Subcutaneous adipose tissue (tissue), 4 donors: ENCODE results near the gene GNG2. TPM values are rescaled to one million over a fixed set of nuclear protein-coding genes. Genes with fewer than 3 reads are reported as not detected.

ENCODE experiments used
- total RNA-seq, 4 donors: library from RNA; depleted of rRNA; stranded (reverse); fragments of >200 nt; gene quantifications; one replicate each; pipeline ENCODE4 v1.1.0, GENCODE V29; 2016
- TF ChIP-seq, protein P1 (sequence below): fragments of 450-650 bp; IDR thresholded peaks from one replicate; pipeline ENCODE4 v1.5.1; 2016; ENCODE audit warnings: low read depth, mild to moderate bottlenecking, control low read depth, antibody characterized with exemption, moderate library complexity

Gene GNG2
- total RNA-seq, 4 donors from 2014 or later: 54.8 to 130 (median 102) TPM

DNA sequence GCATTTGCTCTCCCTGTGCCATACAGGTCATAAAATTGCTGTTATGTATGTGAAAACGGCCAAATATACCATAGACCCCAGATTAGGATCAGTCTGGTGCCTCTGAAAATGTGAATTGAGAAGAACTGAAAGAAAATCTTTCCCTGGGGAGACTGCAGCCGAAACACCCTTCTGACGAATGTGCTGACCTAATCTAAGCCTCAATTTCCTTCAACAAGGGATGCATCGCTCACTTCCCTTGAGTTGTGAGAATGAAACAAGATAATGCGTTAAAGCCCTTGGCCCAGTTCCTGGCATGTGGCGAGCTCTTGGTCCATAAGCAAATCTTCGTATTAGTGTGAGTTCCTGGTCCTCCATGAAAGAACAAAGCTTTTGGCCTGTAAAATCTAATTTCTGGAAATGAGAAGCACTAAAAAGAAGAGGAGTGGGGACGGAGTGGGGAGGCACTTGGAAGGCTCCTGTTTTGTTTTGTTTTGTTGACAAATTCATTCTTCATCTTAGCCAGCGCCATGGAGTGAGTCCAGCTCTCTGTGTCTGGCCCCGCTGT, 79.4 kb downstream of the GNG2 start:
- TF ChIP-seq, protein P1, sequence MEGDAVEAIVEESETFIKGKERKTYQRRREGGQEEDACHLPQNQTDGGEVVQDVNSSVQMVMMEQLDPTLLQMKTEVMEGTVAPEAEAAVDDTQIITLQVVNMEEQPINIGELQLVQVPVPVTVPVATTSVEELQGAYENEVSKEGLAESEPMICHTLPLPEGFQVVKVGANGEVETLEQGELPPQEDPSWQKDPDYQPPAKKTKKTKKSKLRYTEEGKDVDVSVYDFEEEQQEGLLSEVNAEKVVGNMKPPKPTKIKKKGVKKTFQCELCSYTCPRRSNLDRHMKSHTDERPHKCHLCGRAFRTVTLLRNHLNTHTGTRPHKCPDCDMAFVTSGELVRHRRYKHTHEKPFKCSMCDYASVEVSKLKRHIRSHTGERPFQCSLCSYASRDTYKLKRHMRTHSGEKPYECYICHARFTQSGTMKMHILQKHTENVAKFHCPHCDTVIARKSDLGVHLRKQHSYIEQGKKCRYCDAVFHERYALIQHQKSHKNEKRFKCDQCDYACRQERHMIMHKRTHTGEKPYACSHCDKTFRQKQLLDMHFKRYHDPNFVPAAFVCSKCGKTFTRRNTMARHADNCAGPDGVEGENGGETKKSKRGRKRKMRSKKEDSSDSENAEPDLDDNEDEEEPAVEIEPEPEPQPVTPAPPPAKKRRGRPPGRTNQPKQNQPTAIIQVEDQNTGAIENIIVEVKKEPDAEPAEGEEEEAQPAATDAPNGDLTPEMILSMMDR: no peak

DNA sequence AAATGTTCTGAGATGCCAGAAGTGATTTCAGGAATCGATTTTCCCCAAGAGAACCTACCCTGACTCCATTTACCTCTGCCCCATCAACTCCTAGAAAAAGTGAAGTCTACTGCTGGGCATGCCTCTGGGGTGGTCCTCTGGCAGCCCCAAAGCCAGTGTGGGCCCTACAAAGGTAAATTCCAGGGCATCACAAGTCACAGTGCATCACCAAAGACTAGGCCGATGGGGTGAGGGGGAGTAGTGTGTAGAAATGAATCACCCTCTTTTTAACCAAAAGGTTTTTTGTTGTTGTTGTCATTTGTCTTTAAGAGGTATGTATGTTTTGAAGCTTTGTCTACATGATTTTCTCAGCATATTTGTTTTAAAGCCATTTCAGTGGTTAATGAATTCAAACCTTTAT, 82.6 kb downstream of the GNG2 start:
- TF ChIP-seq, protein P1: no peak

DNA sequence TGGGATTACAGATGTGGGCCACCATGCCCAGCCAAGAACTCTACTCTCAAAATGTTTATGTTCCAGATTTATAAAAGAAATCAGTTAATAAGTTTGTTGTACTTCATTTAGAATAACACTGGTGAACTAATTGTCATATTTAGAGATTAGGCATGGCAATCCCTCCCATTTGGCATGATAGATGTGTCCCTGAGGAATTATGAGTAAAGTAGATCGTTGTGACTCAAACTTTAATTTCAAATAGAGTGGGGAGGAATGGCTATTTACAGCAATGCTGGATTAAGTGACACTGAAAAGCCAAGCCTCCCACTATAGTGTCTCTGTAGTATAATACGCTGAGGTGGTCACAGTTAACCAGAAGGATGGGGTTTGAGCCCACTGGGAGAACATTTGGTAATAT, 89.6 kb downstream of the GNG2 start:
- TF ChIP-seq, protein P1: no peak

DNA sequence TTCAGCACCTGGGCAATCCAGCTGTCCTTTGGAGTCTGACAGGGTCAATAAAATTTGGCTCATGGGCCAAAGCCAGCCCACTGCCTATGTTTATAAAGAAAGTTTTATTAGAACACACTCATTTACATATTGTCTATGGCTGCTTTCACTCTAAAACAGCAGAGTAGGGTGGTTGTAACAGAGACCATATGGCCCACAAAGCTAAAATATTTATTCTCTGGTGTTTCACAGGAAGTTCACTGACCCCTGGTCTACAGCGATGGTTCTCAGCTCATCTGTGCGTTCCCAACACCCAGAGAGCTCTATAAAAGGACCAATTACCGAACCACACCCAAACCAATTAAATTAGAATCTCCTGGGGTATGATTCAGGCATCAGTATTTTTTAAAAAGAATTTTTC, 91.2 kb downstream of the GNG2 start:
- TF ChIP-seq, protein P1: no peak

DNA sequence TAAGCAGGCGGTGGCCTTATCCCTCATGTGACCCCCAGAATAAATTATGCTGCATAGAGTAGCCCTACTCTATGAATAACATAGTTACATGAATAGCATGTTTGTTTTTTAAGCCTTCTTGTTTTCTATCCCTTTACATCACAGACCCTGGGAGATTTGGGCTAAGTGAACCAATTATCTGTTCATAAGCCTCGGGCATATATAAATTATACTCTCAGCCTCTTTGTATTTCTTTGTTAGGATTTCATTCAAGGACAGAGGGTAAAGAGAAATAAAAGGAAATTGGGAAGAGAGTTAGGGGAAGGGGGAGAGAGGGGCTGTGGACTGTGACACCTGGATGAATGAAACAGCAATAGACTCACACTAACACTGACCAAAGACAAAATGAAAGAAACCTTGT, 93.6 kb downstream of the GNG2 start:
- TF ChIP-seq, protein P1: no peak

DNA sequence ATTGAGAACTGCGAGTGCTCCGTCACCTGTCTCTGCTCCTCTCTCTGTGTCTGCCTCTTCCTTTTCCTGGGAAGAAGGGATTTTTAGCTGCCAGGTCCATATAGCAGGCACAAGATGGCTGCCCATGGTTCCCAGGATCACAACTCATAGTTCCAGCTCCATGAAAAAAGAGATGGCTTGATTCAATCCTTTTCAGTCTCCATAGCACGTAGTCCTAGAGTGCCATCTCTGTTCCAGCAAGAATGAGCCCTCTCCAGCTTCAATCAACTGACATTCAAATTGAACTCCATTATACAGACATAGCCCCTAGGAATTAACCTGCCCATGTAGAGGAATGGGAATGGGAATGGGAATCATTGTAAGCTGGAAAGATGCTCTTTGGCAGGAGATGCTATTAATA, 94.2 kb downstream of the GNG2 start:
- TF ChIP-seq, protein P1: no peak

DNA sequence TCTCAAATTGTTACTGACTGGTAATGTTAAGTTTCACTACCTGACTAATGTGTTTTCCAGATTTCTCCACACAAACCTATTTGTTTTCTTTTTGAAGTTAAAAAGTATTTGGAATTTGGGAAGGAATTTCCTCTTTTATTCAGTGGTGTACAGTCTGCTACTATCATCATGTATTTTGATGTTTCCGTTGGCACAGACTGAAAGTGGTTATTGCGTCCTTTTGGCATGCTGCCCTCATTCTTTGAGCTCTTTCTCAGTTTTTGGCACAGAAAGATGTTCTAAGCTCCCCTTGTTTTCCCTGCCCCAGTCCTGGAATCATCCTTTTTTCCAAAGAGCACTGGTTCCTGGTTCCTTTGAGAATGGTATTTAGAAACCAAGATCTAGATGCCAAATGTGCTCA, 97.5 kb downstream of the GNG2 start:
- TF ChIP-seq, protein P1: no peak
